Ishikawa (cell line): ENCODE data around the gene FAM209A.

Experiments
- CEBPB ChIP-seq: IDR thresholded peaks from 2 replicates; pipeline ENCODE4 v1.6.1; 2012
- CREB1 ChIP-seq: IDR thresholded peaks from 2 replicates; pipeline ENCODE4 v1.6.1; 2012; ENCODE audit warnings: low read depth
- EGR1 ChIP-seq: IDR thresholded peaks from 2 replicates; pipeline ENCODE4 v1.6.1; 2012
- EP300 ChIP-seq: IDR thresholded peaks from 2 replicates; pipeline ENCODE4 v1.6.1; 2012; ENCODE audit warnings: borderline replicate concordance
- FOXM1 ChIP-seq: IDR thresholded peaks from 2 replicates; pipeline ENCODE4 v1.6.1; 2012; ENCODE audit warnings: low read depth, borderline replicate concordance
- NFIC ChIP-seq: IDR thresholded peaks from 2 replicates; pipeline ENCODE4 v1.6.1; 2012
- RAD21 ChIP-seq: IDR thresholded peaks from 2 replicates; pipeline ENCODE4 v1.6.1; 2012; ENCODE audit warnings: low read depth
- TAF1 ChIP-seq: IDR thresholded peaks from 2 replicates; pipeline ENCODE4 v1.6.1; 2012; ENCODE audit warnings: low read depth, mild to moderate bottlenecking
- YY1 ChIP-seq: IDR thresholded peaks from 2 replicates; pipeline ENCODE4 v1.6.1; 2012; ENCODE audit warnings: low read depth
- ZBTB7A ChIP-seq: IDR thresholded peaks from 2 replicates; pipeline ENCODE4 v1.6.1; 2012; ENCODE audit warnings: low read depth
- TF ChIP-seq, protein P1 (sequence below): IDR thresholded peaks from 2 replicates; pipeline ENCODE4 v1.6.1; 2012; ENCODE audit warnings: low read depth, mild to moderate bottlenecking
- TF ChIP-seq, protein P2 (sequence below): IDR thresholded peaks from 2 replicates; pipeline ENCODE4 v1.6.1; 2012
- TF ChIP-seq, protein P3 (sequence below): IDR thresholded peaks from 2 replicates; pipeline ENCODE4 v1.6.1; 2012

DNA sequence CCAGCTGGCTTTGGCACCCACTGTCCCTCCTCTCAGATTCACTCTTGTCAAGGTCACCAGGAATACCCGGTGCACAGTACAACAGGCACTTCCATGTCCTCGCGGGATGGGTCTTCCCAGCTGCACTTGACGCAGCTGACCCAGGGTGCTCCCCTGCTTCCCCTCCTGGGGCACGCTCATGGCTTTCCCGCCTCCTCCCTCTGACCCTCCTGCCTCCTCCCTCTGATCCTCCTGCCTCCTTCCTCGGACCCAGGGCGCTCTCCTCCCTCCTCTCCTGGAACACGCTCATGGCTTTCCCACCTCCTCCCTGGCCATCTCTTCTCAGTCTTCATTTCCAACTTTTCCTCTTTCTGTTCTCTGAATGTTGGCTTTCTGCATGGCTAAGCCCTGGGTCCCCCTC, 50.6 kb downstream of the FAM209A start:
- TF ChIP-seq EP300 = no peak
- no peak for TF ChIP-seq EGR1
- TF ChIP-seq, protein P1, sequence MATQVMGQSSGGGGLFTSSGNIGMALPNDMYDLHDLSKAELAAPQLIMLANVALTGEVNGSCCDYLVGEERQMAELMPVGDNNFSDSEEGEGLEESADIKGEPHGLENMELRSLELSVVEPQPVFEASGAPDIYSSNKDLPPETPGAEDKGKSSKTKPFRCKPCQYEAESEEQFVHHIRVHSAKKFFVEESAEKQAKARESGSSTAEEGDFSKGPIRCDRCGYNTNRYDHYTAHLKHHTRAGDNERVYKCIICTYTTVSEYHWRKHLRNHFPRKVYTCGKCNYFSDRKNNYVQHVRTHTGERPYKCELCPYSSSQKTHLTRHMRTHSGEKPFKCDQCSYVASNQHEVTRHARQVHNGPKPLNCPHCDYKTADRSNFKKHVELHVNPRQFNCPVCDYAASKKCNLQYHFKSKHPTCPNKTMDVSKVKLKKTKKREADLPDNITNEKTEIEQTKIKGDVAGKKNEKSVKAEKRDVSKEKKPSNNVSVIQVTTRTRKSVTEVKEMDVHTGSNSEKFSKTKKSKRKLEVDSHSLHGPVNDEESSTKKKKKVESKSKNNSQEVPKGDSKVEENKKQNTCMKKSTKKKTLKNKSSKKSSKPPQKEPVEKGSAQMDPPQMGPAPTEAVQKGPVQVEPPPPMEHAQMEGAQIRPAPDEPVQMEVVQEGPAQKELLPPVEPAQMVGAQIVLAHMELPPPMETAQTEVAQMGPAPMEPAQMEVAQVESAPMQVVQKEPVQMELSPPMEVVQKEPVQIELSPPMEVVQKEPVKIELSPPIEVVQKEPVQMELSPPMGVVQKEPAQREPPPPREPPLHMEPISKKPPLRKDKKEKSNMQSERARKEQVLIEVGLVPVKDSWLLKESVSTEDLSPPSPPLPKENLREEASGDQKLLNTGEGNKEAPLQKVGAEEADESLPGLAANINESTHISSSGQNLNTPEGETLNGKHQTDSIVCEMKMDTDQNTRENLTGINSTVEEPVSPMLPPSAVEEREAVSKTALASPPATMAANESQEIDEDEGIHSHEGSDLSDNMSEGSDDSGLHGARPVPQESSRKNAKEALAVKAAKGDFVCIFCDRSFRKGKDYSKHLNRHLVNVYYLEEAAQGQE = no peak
- no peak for TF ChIP-seq CEBPB
- no peak for TF ChIP-seq FOXM1
- TF ChIP-seq YY1 = no peak
- TF ChIP-seq RAD21 = no peak
- TF ChIP-seq TAF1 = no peak
- no peak for TF ChIP-seq CREB1
- TF ChIP-seq, protein P2, sequence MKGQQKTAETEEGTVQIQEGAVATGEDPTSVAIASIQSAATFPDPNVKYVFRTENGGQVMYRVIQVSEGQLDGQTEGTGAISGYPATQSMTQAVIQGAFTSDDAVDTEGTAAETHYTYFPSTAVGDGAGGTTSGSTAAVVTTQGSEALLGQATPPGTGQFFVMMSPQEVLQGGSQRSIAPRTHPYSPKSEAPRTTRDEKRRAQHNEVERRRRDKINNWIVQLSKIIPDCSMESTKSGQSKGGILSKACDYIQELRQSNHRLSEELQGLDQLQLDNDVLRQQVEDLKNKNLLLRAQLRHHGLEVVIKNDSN = no peak
- TF ChIP-seq, protein P3, sequence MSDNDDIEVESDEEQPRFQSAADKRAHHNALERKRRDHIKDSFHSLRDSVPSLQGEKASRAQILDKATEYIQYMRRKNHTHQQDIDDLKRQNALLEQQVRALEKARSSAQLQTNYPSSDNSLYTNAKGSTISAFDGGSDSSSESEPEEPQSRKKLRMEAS = no peak
- TF ChIP-seq NFIC = no peak
- no peak for TF ChIP-seq ZBTB7A
